CD4-positive, alpha-beta T cell treated with Interleukin-17A for 1 hour (primary cell): ENCODE results near the gene RTP1.

Experiments used
- DNase-seq: peaks from one replicate; pipeline ENCODE4 v3.0.0-alpha.2; 2020

Gene RTP1

DNA sequence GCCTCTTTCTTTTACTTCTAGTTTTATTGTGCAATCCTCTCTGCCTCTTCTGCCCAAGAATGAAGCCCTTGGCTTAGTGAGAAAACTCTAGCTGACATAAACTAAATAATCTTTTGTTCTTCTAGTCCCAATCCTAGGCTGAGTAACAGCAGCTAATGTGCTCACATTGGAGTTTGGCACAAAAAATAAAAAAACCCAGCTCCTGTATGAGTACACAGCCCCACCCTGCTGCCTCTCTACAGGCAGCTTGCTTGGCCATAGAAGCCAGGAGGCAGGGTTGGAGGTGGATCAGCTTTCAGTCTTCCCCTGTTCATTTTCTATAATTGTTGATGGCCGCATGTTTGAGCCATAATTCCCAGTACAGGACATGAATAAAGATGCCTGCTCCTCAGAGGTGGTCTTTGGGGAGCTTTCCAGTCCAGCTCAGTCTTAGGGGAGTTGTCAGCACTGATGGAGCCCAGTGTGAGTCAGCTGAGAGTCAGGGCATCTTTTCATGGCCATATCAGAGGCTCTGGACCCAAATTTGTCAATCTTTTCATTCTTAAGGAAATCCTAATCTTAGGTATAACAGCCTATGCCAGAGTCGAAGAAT is 46.7 kb downstream of the RTP1 start:
- no peak for DNase-seq

- no peak for DNase-seq
Measured at GRCh38 chr3:187247398-187247797, 50.1 kb downstream of the RTP1 start.
